Measurements from ENCODE around the gene ULK4.
A peak's percentile ranks its signal among the peaks of the same experiment; 100 is the strongest.
"Not testable (repeated sequence)": the region's sequence is repeated elsewhere in the genome, so short reads cannot be mapped to it uniquely, and the experiment has no call there.

ULK4 gene

GRCh38 chr3:41679374-41679773 is 282.5 kb downstream of the ULK4 start:
- DNase-seq (ENCODE audit: low read depth): no peak
- no peak for TF ChIP-seq CTCF (conservative IDR thresholded peaks at IDR 0.05; ENCODE audit: low read length)
- no peak overlapping the region for H3K4me3 ChIP-seq (ENCODE audit: low read length)

- DNase-seq (ENCODE audit: low read depth); H3K4me3 ChIP-seq (ENCODE audit: low read length): not testable (repeated sequence)
These were observed 286.8 kb downstream of the ULK4 start for GRCh38 chr3:41675102-41675501.

GRCh38 chr3:41674449-41674848 is 287.5 kb downstream of the ULK4 start:
- no peak for DNase-seq (ENCODE audit: low read depth)
- no peak overlapping the region for H3K4me3 ChIP-seq (ENCODE audit: low read length)
- TF ChIP-seq CTCF (conservative IDR thresholded peaks at IDR 0.05; ENCODE audit: low read length): no peak

GRCh38 chr3:41673650-41674049 is 288.3 kb downstream of the ULK4 start:
- H3K4me3 ChIP-seq (ENCODE audit: low read length): no peak overlapping the region
- DNase-seq (ENCODE audit: low read depth): peak; percentile 58
- no peak for TF ChIP-seq CTCF (conservative IDR thresholded peaks at IDR 0.05; ENCODE audit: low read length)

- TF ChIP-seq CTCF (conservative IDR thresholded peaks at IDR 0.05; ENCODE audit: low read length): no peak
- DNase-seq (ENCODE audit: low read depth): no peak
- H3K4me3 ChIP-seq (ENCODE audit: low read length): no peak overlapping the region
These were observed 293.5 kb downstream of the ULK4 start for GRCh38 chr3:41668379-41668778.

GRCh38 chr3:41662288-41662687 is 299.6 kb downstream of the ULK4 start:
- TF ChIP-seq CTCF (conservative IDR thresholded peaks at IDR 0.05; ENCODE audit: low read length): no peak
- DNase-seq (ENCODE audit: low read depth): peak; percentile 31
- H3K4me3 ChIP-seq (ENCODE audit: low read length): no peak overlapping the region

DNA sequence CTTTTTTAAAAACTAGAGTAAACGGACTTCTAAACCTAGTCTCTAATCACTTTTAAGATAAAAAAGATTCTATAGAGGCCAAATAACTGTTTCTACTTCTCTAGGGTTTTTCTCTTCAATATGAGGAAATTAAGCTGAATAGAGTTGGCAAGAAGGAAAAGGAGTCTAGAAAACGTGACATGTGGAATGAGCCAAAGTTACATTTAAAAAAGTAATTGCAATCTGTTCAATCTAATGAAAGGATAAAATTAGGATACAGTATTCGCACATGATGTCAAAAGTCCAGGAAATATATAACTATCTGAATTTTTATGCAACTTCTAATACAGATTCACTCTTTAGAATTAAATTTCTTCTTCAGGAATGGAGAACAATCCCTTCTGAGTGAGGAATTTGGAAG is 300.1 kb downstream of the ULK4 start:
- no peak for TF ChIP-seq CTCF (conservative IDR thresholded peaks at IDR 0.05; ENCODE audit: low read length)
- DNase-seq (ENCODE audit: low read depth): no peak
- no peak overlapping the region for H3K4me3 ChIP-seq (ENCODE audit: low read length)

GRCh38 chr3:41660510-41660909 is 301.4 kb downstream of the ULK4 start:
- no peak for DNase-seq (ENCODE audit: low read depth)
- H3K4me3 ChIP-seq (ENCODE audit: low read length): no peak overlapping the region
- TF ChIP-seq CTCF (conservative IDR thresholded peaks at IDR 0.05; ENCODE audit: low read length): no peak

All from AG10803 (cell line).